ENCODE results near the gene ST3GAL3. TPM values are rescaled to one million over a fixed set of nuclear protein-coding genes. Genes with fewer than 3 reads are reported as not detected.
A peak's percentile ranks its signal among the peaks of the same experiment; 100 is the strongest.

ST3GAL3 gene
- total and polyA plus RNA-seq, 2 donors (not counting 3 experiments of a cell fraction or from before 2014, with no cell fraction given), result 14.3 to 35.8 TPM

GRCh38 chr1:43819357-43819756, 112.0 kb downstream of the ST3GAL3 start:
- peaks cover 24% of the 10 kb centered on the region for H3K4me1 ChIP-seq (ENCODE audit: control insufficient read depth, extremely low read depth, insufficient read depth, low read length)
- dilution Hi-C loops (cut with MboI; ENCODE audit: extremely low pct_ligation_motif_present, low sequenced_read_pairs), result no loop called here
- no peak overlapping the region for H3K4me2 ChIP-seq (ENCODE audit: insufficient read depth, low read length)
- intact Hi-C loops (cut with micrococcal nuclease), result no loop called here
- no peaks in the 10 kb centered on the region for H3K79me2 ChIP-seq (ENCODE audit: control insufficient read depth, insufficient read depth, low read length)
- no TSS peak for BruUV-seq (replicated peaks)
- TF ChIP-seq GATA2 (IDR thresholded peaks at IDR 0.05; ENCODE audit: insufficient read depth, insufficient read length, low read depth, low read length) (no peak), JUN (IDR thresholded peaks at IDR 0.05; ENCODE audit: borderline replicate concordance, insufficient read depth, insufficient read length, low read depth) (no peak), FOS (IDR thresholded peaks at IDR 0.05; ENCODE audit: borderline replicate concordance, insufficient read depth, low read length) (no peak), POLR2AphosphoS5 (IDR thresholded peaks at IDR 0.05; ENCODE audit: insufficient read depth, low read depth, low read length) (no peak)
- TF ChIP-seq, protein P1, sequence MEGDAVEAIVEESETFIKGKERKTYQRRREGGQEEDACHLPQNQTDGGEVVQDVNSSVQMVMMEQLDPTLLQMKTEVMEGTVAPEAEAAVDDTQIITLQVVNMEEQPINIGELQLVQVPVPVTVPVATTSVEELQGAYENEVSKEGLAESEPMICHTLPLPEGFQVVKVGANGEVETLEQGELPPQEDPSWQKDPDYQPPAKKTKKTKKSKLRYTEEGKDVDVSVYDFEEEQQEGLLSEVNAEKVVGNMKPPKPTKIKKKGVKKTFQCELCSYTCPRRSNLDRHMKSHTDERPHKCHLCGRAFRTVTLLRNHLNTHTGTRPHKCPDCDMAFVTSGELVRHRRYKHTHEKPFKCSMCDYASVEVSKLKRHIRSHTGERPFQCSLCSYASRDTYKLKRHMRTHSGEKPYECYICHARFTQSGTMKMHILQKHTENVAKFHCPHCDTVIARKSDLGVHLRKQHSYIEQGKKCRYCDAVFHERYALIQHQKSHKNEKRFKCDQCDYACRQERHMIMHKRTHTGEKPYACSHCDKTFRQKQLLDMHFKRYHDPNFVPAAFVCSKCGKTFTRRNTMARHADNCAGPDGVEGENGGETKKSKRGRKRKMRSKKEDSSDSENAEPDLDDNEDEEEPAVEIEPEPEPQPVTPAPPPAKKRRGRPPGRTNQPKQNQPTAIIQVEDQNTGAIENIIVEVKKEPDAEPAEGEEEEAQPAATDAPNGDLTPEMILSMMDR (IDR thresholded peaks at IDR 0.05; ENCODE audit: extremely low read depth in 1 of 2, insufficient read depth in 1 of 2, low read depth in 1 of 2, low read length in 2 of 2), result no peak
- FAIRE-seq (no peak), DNase-seq (ENCODE audit: low read depth, low spot score) (no peak)
- CTCF ChIA-PET, result no interaction called here
- H3K27ac ChIP-seq (ENCODE audit: insufficient read depth, low read depth, low read length), result no peak overlapping the region
- H2AFZ ChIP-seq (ENCODE audit: low read depth, low read length), result no peak overlapping the region
- no peaks in the 10 kb centered on the region for H3K9me3 ChIP-seq (replicated peaks; ENCODE audit: control insufficient read depth, insufficient read depth, low read length)
- POLR2A ChIA-PET, result no interaction called here
- H3K27me3 ChIP-seq (ENCODE audit: control insufficient read depth in 2 of 2, insufficient read depth in 2 of 2, low read length in 2 of 2), result no peaks in the 10 kb centered on the region
- H3K9me1 ChIP-seq (replicated peaks; ENCODE audit: control insufficient read depth, extremely low read depth, insufficient read depth, low read length), result no peaks in the 10 kb centered on the region
- H3K4me3 ChIP-seq (replicated peaks in 1 of 3; ENCODE audit: insufficient read depth in 1 of 3, low read depth in 1 of 3, low read length in 3 of 3), result no peak overlapping the region
- H4K20me1 ChIP-seq (replicated peaks; ENCODE audit: control insufficient read depth, extremely low read depth, insufficient read depth, low read length), result no peaks in the 10 kb centered on the region
- peaks cover 0 to 4% of the 10 kb centered on the region in 2 experiments for H3K36me3 ChIP-seq (ENCODE audit: control insufficient read depth in 2 of 2, extremely low read depth in 1 of 2, insufficient read depth in 2 of 2, low read length in 2 of 2)
- no peak overlapping the region for H3K9ac ChIP-seq (replicated peaks; ENCODE audit: extremely low read depth, insufficient read depth, low read length)

- POLR2A ChIA-PET, result no interaction called here
- no peak for TF ChIP-seq MAX (IDR thresholded peaks at IDR 0.05; ENCODE audit: insufficient read depth, insufficient read length)
- TF ChIP-seq POLR2AphosphoS5 (IDR thresholded peaks at IDR 0.05; ENCODE audit: insufficient read depth, low read depth, low read length), result no peak
- TF ChIP-seq POLR2A (IDR thresholded peaks at IDR 0.05; ENCODE audit: low read depth, low read length), result no peak
- H3K4me1 ChIP-seq (ENCODE audit: control insufficient read depth, extremely low read depth, insufficient read depth, low read length), result peaks cover 28% of the 10 kb centered on the region
These were observed 114.1 kb downstream of the ST3GAL3 start for GRCh38 chr1:43821471-43821870.

More at GRCh38 chr1:43821471-43821870, 114.1 kb downstream of the ST3GAL3 start:
- H3K36me3 ChIP-seq (ENCODE audit: control insufficient read depth in 2 of 2, extremely low read depth in 1 of 2, insufficient read depth in 2 of 2, low read length in 2 of 2), result no peaks in the 10 kb centered on the region
- no peak overlapping the region for H2AFZ ChIP-seq (ENCODE audit: low read depth, low read length)
- H3K27ac ChIP-seq (ENCODE audit: insufficient read depth, low read depth, low read length), result peak overlapping the region; percentile 87
- no peaks in the 10 kb centered on the region for H3K27me3 ChIP-seq (ENCODE audit: control insufficient read depth in 2 of 2, insufficient read depth in 2 of 2, low read length in 2 of 2)
- no peaks in the 10 kb centered on the region for H3K9me1 ChIP-seq (replicated peaks; ENCODE audit: control insufficient read depth, extremely low read depth, insufficient read depth, low read length)
- dilution Hi-C loops (cut with MboI; ENCODE audit: extremely low pct_ligation_motif_present, low sequenced_read_pairs), result no loop called here
- H3K4me3 ChIP-seq (replicated peaks in 1 of 3; ENCODE audit: insufficient read depth in 1 of 3, low read depth in 1 of 3, low read length in 3 of 3), result no peak overlapping the region
- no peaks in the 10 kb centered on the region for H4K20me1 ChIP-seq (replicated peaks; ENCODE audit: control insufficient read depth, extremely low read depth, insufficient read depth, low read length)
- intact Hi-C loops (cut with micrococcal nuclease), result no loop called here
- H3K4me2 ChIP-seq (ENCODE audit: insufficient read depth, low read length), result peak overlapping the region; percentile 42
- no peak for DNase-seq (ENCODE audit: low read depth, low spot score)
- H3K79me2 ChIP-seq (ENCODE audit: control insufficient read depth, insufficient read depth, low read length), result no peaks in the 10 kb centered on the region
- H3K9me3 ChIP-seq (replicated peaks; ENCODE audit: control insufficient read depth, insufficient read depth, low read length), result no peaks in the 10 kb centered on the region
- BruUV-seq (replicated peaks), result no TSS peak
- CTCF ChIA-PET, result interaction anchor here (1.3 kb wide), 1 partner anchor 58 kb away, joined by 5 read pairs; no protein-coding TSS in a partner anchor
- H3K9ac ChIP-seq (replicated peaks; ENCODE audit: extremely low read depth, insufficient read depth, low read length), result no peak overlapping the region
- no peak for FAIRE-seq
